OCI-LY7 (cell line): ENCODE results near the gene SEMA6B.

Experiments used
- EZH2phosphoT487 ChIP-seq: fragments of 200-600 bp; sonication (generic); IDR thresholded peaks from 2 replicates; pipeline ENCODE4 v1.6.1; 2018; ENCODE audit warnings: low read depth, borderline replicate concordance, mild to moderate bottlenecking, mixed run types, antibody characterized with exemption, low read length, moderate library complexity, mixed read lengths
- TF ChIP-seq, protein P1 (sequence below): fragments of 200-600 bp; sonication (generic); conservative IDR thresholded peaks from 2 replicates; pipeline ENCODE4 v1.5.1; 2014; ENCODE audit warnings: mild to moderate bottlenecking, antibody characterized with exemption, low read length, moderate library complexity, mixed read lengths

- TF ChIP-seq, protein P1, sequence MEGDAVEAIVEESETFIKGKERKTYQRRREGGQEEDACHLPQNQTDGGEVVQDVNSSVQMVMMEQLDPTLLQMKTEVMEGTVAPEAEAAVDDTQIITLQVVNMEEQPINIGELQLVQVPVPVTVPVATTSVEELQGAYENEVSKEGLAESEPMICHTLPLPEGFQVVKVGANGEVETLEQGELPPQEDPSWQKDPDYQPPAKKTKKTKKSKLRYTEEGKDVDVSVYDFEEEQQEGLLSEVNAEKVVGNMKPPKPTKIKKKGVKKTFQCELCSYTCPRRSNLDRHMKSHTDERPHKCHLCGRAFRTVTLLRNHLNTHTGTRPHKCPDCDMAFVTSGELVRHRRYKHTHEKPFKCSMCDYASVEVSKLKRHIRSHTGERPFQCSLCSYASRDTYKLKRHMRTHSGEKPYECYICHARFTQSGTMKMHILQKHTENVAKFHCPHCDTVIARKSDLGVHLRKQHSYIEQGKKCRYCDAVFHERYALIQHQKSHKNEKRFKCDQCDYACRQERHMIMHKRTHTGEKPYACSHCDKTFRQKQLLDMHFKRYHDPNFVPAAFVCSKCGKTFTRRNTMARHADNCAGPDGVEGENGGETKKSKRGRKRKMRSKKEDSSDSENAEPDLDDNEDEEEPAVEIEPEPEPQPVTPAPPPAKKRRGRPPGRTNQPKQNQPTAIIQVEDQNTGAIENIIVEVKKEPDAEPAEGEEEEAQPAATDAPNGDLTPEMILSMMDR: no peak
- no peak for TF ChIP-seq EZH2phosphoT487
Observed at GRCh38 chr19:4581666-4582553, 22.4 kb upstream of the SEMA6B start.
